Bone marrow (tissue), 2 donors: ENCODE results near the gene RELL2.
A peak's percentile ranks its signal among the peaks of the same experiment; 100 is the strongest.

Source experiments
- DNase-seq, 2 donors: peaks; one replicate each; lab custom pipeline; 2025; lab: John Stamatoyannopoulos, UW

Gene RELL2

DNA sequence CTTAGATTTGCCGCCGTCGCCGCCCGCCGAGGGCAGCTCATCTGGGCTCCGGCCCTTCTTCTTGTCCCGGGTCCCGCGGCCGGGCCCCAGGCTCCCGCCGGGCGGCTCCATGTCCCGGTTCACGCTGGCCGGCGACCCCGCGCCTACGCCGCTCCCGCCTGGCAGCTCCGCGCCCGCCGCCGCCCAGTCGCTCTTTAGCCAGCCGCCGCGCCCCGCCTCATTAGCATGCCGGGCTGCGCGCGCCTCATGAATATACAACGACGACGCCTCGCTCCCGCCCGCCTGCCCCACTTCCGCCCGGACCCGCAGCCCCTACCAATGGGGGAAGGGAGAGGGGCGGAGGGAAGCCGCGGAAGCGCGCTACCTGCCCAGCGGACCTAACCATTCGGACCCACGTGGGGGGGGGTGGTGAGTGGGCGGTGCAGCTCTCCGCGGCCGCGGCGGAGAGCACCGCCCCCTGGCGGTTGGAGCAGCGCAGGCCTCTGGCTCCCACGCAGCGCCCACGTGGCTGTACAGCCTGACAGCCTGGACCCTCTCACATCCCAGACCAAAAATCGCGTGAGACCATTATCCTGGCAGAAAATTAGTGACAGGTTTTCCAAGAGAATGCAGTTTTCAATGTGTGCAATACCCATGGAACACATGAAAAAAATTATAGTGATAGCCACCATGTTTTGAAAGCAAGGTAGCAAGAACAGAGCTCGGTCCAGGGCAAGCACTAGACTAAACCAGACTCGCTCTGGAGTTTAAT, 17.8 kb upstream of the RELL2 start, which contains the start of gene DIAPH1:
DIAPH1 (minus strand) TSS at position 197 of the 751 bp plus-strand sequence; CDS start at position 111, 86 bp downstream.
- peak; percentile 88 to 89 for DNase-seq

- DNase-seq = peak in 1 of 2 donors; percentile 67
Observed at GRCh38 chr5:141623186-141623585, 13.6 kb upstream of the RELL2 start.

GRCh38 chr5:141623611-141624010, 13.2 kb upstream of the RELL2 start:
- no peak for DNase-seq

- no peak for DNase-seq
Observed at GRCh38 chr5:141628175-141628788, 8.5 kb upstream of the RELL2 start.

DNA sequence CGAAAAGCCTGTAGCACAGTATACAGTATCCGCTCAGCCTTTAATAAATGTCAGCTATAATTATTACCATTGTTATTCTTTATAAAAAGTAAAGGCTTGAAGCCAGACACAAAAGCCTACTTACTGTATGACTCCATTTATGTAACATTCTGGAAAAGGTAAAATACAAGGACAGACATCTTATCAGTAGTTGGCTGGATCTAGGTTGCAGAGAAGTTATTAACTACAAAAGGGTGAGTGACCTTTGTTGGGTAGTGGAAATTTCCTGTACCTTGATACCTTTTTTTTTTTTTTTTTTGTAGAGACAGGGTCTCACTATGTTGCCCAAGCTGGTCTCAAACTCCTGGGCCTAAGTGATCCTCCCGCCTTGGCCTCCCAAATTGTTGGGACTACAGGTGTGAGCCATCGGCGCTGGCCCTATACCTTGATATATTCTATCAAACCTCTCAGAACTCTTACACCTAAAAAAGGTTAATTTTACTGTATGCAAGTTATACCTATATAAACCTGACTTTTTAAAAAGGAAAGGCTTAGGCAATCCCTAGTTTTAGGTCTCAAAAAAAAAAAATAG, 6.1 kb upstream of the RELL2 start:
- DNase-seq = no peak

DNA sequence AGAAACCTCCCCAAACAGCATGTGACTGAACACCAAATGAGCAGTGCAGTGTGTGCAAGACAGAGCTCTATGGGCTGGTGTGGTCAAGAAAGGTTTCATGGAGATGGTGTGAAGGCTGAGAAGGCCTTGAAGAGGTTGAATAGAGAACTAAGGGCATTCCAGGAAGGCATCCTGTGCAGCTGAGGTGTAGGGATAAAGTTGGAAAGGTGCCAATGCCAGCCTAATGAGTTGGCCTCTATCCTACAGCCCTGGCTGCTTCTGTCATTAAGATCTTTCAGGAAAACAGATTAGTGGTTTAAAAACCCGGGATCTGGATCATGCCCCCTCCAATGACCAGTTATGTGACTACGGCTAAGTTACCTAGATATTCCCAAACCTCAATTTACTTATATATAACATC, 4.1 kb upstream of the RELL2 start:
- no peak for DNase-seq

DNA sequence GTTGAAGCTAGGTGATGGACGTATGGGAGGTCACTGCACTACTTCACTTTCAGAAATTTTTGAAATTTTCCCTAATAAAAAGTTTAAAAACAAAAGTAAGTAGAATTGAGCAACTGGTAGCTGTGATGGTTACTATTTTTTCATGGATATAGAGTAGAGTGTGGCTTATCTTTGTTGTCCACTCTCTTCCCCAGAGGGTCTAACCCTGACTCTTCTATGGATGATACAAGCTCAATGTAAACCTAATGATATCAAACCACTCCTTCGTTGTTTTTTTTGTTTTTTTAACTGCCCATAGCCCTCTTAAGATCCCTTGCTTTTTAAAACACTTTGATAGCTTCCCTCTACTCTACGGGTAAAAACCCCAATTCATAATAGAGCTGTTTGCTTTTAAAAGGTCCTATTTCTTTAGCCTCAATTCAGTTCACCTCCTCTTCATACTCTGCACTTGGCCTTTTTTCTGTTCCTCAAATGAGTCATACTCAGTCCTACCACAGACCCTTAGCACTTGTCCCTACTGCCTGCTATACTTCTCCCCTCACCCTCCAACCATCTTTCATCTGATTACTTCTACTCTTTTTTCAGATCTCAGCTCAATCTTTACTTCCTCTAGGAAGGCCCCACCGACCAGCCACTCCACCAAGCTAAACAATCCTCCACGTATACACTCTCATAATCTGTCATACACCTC, 2.8 kb upstream of the RELL2 start:
- no peak for DNase-seq

- no peak for DNase-seq
Observed at GRCh38 chr5:141634720-141635119, 2.1 kb upstream of the RELL2 start.

DNA sequence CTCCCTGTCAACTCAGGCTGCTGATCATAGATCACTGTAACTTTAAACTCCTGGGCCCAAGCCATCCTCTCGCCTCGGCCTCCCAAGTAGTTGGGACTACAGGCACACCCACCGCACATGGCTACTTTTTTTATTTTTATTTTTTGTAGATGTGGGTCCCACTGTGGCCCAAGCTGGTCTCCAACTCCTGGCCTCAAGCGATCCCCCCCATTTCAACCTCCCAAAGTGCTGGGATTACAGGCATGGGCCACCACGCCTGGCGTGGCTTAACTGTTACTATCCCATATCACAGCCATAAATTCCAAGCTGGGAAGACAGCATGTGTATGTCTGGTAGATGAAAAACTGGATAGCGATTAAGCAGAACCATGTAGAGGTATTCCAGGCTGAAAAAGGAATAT, 1.2 kb upstream of the RELL2 start:
- DNase-seq = no peak

- DNase-seq = no peak
Observed at GRCh38 chr5:141636106-141636412, 738 bp upstream of the RELL2 start.

GRCh38 chr5:141637123-141637766, 448 bp downstream of the RELL2 start:
- DNase-seq = no peak

DNA sequence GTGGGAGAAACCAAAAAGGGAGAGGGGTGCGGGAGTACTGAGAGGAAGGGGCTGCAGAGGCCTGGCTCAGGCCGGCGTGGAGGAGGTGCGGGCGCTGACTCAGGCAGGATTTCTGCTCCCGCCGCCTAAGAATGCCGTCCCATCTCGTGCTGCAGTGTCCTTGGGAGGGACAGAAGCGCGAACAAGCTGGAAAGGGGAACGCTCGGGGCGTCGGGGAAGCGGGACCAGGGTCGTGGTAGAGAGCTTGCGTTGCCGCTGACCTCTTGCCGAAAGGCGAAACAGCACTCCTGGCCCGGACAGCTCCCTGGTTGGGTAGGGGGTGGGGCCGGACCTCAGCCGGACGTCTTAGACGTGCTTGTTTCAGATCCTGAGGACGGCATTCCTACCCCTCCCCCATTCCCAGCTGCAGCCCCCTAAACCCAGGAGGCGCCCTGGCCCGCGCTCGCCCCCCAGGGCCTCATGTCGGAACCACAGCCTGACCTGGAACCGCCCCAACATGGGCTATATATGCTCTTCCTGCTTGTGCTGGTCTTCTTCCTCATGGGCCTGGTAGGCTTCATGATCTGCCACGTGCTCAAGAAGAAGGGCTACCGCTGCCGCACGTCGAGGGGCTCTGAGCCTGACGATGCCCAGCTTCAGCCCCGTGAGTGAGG, 1.1 kb downstream of the RELL2 start:
- peak; percentile 20 to 43 for DNase-seq

- no peak for DNase-seq
Observed at GRCh38 chr5:141638771-141639170, 2.0 kb downstream of the RELL2 start.

GRCh38 chr5:141639357-141640050, 2.7 kb downstream of the RELL2 start:
- DNase-seq = no peak

DNA sequence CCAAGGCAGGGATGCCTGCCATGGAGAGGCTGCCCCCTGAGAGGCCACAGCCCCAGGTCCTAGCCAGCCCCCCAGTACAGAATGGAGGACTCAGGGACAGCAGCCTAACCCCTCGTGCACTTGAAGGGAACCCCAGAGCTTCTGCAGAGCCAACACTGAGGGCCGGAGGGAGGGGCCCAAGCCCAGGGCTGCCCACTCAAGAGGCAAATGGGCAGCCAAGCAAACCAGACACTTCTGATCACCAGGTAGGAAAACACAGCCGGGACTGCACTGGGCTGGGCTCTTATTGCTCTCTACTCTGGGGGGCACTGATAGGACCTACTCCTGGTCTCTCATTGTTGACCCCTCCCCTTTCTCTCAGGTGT, 3.2 kb downstream of the RELL2 start:
- no peak for DNase-seq

- DNase-seq = no peak
Observed at GRCh38 chr5:141640698-141641097, 3.9 kb downstream of the RELL2 start.

GRCh38 chr5:141641634-141642267, 5.0 kb downstream of the RELL2 start:
- DNase-seq = peak in 1 of 2 donors; percentile 39

DNA sequence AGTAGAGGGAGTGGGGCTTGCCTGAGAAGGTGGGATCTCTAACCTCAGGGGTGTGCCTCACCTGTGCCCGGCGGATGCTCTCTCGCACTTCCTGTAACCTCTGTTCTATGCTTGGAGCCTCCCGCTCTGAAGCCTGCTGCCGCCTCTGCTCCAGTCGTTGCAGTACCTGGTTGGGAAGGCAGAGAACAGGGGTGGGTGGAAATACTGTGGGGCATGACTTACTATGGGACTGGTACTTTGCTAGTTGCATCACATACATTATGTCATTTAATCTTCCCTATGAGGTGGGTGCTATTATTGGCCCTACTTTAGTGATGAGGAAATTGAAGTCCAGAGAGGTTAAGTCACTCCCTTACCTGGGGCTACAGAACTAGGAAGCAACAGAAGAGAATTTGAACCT, 9.2 kb downstream of the RELL2 start:
- no peak for DNase-seq

GRCh38 chr5:141647242-141647641, 10.4 kb downstream of the RELL2 start:
- DNase-seq = no peak

GRCh38 chr5:141647851-141648250, 11.1 kb downstream of the RELL2 start:
- no peak for DNase-seq
